ENCODE data around the gene NFASC.

The NFASC gene

GRCh38 chr1:204930155-204930523 lies 59.5 kb downstream of the NFASC start:
- no peak for DNase-seq

- no peak for DNase-seq
Measured at GRCh38 chr1:204931313-204931712, 60.7 kb downstream of the NFASC start.

DNA sequence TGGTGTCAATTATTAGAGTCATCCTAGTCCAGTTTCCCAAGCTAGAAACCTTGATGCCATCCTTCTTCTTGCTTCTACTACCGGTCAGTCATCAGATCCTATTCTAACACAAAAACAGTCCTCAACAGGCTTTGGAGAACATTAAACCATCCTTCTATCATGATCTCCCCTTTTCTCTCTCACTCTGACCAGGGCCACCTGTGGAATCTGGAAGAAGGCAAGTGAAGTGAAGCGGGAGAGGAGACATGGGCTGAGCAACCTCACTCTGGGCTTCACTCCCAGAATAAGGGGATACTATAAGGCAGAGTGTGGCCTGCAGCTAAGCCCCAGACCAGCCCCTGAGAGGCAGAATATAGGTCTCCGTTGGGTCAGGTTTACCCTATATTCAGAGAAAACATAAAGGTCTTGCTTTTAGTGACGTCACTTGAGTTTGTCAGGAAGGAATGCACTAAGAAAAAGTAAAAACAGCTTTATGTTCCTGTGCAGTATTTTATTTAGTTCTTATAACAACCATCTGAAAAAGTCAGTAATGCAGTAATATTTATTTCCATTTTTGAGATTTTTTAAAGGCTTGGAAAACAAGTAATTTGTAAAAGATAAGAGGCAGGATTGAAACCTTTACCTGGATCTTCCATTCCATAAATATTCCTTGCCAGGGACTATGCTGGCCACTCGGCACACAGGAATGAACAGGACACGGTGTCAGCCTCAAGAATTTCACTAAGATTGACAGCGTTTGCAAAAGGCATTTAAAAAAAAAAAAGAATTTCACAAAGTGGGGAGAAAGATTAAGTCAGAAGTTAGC lies 61.3 kb downstream of the NFASC start:
- DNase-seq: no peak

DNA sequence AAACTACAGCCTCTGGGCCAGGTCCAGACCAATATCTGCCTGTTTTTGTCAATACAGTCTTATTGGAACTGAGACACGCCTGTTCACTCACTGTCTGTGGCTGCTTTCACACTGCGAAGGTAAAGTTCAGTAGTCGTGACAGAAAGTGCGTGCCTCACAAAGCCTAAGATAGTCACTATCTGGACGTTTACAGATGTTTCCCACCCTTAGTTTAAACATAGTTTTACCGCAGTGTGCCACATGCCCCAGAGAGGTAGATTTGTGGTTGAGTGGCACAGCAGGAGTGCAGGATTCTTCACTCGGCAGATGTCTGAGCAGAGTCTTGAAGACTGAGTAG lies 61.9 kb downstream of the NFASC start:
- no peak for DNase-seq

DNA sequence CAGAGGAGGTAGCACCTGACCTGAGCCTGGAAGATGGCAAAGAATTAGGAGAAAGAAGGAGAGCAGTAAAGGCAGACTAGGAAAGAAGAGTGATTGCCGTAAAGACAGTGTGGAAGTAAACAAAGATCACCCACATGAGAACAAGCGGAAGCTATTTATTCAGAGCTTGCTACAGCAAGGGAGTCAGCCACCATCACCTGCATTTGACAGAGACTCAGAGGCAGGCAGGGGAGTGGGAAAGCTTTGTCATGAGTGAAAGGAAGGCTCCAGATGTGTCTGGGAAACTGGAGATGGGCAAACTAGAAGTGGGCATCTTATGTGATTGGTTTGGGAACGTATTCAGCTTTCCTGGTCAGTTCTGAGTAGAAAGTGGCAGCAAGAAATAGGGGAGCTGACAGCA lies 64.5 kb downstream of the NFASC start:
- DNase-seq: no peak

- DNase-seq: no peak
Measured at GRCh38 chr1:204936765-204937164, 66.1 kb downstream of the NFASC start.

DNA sequence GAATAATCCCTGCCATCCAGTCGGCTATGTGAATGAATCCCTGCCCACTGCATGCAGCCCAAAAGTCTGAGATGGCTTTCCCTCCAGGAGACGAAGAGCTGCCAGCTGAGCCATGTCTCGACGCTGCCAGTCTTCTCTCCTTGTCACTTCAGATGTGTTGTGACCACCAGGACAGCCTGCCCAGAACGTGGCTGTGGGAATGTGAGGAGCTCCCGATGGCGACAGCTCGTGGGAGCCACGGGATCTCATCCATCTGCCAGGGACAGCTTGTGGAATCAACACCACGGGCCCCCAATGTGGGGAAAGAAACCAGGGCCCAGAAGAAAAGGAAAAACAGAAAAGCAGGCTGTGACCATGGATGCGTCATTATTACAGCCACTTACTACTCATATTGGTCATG lies 67.2 kb downstream of the NFASC start:
- DNase-seq: no peak

DNA sequence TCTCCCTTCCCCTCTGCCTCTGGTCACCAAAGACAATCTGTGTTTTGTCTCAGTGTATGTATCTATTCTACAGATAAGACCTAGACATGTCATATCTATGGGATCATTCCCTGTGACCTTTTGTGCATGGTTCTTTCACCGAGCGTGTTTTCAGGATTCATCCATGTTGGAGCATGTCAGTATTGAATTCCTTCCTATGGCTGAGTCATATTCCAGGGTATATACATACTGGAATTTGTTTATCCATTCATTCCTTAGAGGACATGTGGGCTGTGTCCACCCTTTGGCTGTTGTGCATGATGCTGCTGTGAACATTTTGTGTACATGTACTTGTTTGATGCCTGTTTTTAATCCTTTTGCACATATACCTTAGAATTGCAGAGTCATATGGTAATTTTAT lies 69.9 kb downstream of the NFASC start:
- no peak for DNase-seq

GRCh38 chr1:204941421-204942338 lies 71.0 kb downstream of the NFASC start:
- peak in 1 of 4 experiments; percentile 15 for DNase-seq

DNA sequence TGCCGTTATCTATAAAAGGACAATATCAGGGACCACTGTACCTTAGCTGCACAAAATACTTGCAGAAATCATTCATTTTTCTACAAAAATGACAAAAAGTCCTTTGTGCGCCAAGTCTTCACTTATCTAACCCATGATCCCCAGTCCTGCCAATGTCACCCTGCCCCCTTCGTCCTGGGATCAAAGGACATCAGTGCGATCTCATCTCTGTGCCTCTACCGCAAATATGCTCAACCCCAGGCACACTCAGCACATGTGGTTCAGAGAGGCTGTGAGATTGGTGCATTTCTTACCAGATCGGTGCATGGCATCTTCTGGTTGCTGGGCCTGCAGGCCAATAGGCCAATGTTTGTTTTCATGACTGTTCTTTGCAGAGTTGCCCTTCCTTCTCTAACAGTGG lies 72.8 kb downstream of the NFASC start:
- no peak for DNase-seq

GRCh38 chr1:204944662-204945061 lies 74.0 kb downstream of the NFASC start:
- DNase-seq: no peak

GRCh38 chr1:204945565-204945977 lies 74.9 kb downstream of the NFASC start:
- no peak for DNase-seq

- DNase-seq: no peak
Measured at GRCh38 chr1:204946640-204947039, 76.0 kb downstream of the NFASC start.

- DNase-seq: no peak
Measured at GRCh38 chr1:204947338-204947737, 76.7 kb downstream of the NFASC start.

GRCh38 chr1:204947747-204948146 lies 77.1 kb downstream of the NFASC start:
- no peak for DNase-seq

- no peak for DNase-seq
Measured at GRCh38 chr1:204950353-204951001, 79.8 kb downstream of the NFASC start.

GRCh38 chr1:204958317-204959307 lies 88.0 kb downstream of the NFASC start:
- no peak for DNase-seq

DNA sequence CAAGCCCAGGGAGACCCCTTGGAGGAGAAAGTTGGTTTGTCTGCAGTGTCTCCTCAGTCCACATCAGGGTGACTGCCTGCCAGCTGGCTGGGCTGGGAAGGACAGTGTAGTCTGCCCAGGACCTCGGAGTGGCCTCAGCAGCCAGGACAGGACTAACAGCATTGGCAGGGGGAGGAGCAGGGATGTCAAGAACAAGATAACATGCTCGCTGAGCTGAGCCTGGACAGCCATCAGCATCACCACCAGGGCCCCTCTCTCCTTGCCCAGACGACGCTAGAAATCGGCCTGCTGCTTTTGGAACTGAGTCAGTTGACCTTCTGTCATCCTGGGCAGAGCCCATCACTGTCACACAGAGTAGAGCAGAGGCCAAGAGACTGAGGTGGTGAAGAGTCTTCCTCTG lies 88.7 kb downstream of the NFASC start:
- DNase-seq: no peak

- DNase-seq: no peak
Measured at GRCh38 chr1:204959836-204960235, 89.2 kb downstream of the NFASC start.

- no peak for DNase-seq
Measured at GRCh38 chr1:204960306-204961125, 89.9 kb downstream of the NFASC start.

GRCh38 chr1:204961765-204962419 lies 91.2 kb downstream of the NFASC start:
- DNase-seq: no peak
